ENCODE results near the gene DAB2IP.

DAB2IP gene

GRCh38 chr9:121667214-121667613 is 15.8 kb downstream of the DAB2IP start:
- DNase-seq, result no peak

DNA sequence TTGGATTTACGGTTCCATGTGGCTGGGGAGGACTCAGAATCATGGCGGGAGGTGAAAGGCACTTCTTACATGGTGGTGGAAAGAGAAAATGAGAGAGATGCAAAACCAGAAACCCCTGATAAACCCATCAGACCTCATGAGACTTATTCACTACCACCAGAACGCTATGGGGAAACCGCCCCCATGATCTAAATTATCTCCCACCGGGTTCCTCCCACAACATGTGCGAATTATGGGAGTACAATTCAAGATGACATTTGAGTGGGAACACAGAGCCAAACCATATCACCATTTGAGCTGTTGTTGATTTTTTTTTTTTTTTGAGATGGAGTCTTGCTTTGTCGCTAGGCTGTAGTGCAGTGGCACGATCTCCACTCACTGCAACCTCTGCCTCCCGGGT is 16.5 kb downstream of the DAB2IP start:
- no peak for DNase-seq

GRCh38 chr9:121670431-121670830 is 19.0 kb downstream of the DAB2IP start:
- no peak for DNase-seq

GRCh38 chr9:121671612-121672155 is 20.2 kb downstream of the DAB2IP start:
- DNase-seq, result no peak

- no peak for DNase-seq
These were observed 20.8 kb downstream of the DAB2IP start for GRCh38 chr9:121672213-121672612.

DNA sequence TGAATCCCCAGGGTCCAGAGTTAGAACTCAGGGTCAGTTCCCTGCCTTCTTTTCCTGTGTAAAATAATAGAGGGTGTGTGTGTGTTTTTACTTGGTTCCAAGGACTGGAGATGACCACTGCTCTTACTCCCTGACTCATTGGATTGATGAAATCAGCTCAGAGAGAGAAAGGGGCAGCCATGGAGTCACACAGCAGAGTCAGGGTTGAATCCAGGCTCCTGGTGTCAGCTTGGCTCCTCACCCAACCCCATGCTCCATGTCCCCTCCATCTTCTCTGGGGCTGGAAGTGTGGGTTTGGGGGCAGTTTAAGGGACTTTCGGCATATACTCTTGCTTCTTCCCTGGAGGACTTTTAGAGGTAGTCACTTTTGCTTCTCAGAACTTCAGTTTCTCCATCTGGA is 21.6 kb downstream of the DAB2IP start:
- DNase-seq, result no peak

- no peak for DNase-seq
These were observed 22.1 kb downstream of the DAB2IP start for GRCh38 chr9:121673576-121673975.

GRCh38 chr9:121674017-121674416 is 22.6 kb downstream of the DAB2IP start:
- no peak for DNase-seq

DNA sequence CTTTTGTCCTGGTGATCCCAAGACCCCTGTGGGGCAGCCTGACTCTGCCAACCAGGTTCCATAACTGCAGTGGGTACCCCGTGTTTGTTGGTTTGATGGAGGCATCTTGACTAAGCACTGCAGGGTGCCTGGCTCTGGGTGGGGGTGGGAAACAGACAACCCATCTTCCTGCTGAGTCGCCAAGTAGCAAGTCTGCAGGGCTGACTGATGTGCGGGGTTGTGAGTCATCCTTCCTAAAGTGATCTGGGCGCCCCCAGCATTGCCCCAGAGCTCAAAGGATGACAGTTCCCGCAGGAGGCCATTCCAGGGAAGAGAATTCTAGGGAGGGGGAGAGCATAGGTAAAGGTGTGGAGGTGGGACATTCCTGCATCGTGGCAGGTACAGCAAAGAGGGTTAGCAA is 23.5 kb downstream of the DAB2IP start:
- no peak for DNase-seq

DNA sequence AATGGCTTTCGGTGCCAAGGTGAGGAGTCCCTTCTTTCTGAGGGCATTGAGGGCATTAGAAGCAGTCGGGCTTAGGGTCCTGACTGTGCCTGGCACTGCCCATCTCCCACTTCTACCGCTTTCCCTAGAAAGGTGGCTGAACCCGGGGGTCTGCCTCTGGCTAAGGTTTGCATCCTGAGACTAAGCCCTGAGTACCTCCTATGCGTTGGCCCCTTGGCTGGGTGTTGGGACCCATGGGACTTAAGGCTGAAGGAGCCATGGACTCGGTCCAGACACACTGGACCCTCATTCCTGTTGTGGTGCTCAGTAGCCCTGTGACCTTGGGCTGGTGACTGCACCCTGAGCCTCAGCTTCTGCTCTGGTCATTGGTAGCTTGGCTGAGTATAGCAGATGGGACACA is 23.9 kb downstream of the DAB2IP start:
- DNase-seq, result no peak

DNA sequence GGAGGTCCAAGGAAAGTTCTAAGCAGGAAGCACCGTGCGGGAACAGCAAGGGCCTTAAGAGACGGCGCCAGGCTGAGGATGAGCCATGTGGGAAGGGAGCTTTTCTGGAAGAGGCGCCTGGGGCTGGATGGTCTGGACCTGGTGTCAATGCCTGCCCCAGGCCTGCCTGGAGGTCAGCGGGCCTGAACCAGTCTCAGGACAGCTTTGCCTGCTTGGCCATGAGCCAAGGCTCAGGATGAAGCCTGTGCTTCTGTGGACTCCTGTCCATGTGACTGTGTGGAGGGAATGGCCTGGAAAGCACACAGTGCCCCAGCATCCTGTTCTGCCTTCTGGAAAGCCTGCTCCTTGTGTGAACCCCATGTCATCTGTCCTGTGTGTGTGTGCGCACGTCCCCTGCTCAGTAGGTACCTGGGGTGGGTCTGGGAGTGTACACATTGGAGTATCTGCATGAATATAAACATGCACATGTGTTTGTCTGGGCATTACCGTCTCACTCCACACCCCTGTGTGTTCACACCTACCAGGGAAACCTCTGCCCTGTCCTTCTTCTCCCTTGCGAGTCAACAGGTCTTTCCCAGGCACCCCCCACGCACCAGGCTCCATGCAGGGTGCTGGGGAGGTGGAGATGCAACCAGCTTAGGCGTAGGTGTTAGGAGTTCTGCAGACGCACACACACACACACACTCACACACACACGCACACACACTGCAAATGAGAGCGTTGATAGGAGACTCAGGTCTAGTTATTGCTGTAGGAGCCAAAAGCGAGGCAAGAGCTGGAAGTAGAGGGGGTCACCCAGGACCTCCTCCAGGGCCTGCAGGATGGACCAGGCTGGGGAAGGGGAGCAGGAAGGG is 24.8 kb downstream of the DAB2IP start:
- DNase-seq, result no peak

DNA sequence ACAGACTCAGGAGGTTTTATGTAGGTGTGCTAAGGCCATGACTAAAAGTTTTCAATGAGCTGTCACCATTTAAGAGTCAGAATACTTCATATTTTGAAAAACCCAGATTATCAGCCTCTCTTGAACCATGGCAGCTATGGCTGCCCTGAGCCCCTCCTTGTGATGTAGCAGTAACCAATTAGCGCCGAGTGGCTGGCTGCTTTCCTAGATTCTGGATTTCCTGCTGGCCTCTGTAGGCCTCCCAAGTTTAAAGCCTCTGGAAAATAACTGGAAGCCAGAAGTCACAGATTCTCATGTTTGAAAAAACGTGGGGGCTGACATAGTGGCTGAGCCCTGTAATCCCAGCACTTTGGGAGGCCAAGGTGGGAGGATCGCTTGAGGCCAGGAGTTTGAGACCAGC is 25.5 kb downstream of the DAB2IP start:
- DNase-seq, result no peak

DNA sequence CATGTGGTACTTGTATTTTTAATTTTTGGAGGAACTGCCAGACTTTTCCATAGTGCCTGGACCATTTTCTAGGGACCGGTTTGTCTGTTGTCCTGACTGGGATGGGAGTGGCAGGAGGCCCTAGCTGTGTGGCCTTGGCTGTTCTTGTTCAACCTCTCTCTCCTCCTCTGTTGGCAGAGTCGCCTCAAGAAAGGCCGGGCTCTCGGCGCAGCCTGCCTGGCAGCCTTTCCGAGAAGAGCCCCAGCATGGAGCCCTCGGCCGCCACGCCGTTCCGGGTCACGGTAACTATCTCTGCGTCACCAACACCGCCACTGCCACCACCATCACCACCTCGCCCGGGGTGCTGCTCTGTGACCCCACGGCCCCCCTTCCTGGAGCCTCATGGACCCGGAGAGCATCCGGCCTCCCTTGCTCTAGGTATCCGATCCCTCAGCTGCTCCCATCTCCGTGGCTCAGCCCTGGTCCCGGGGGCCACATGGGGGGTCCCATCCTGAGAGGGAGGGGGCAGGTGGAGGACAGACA is 27.1 kb downstream of the DAB2IP start:
- no peak for DNase-seq

DNA sequence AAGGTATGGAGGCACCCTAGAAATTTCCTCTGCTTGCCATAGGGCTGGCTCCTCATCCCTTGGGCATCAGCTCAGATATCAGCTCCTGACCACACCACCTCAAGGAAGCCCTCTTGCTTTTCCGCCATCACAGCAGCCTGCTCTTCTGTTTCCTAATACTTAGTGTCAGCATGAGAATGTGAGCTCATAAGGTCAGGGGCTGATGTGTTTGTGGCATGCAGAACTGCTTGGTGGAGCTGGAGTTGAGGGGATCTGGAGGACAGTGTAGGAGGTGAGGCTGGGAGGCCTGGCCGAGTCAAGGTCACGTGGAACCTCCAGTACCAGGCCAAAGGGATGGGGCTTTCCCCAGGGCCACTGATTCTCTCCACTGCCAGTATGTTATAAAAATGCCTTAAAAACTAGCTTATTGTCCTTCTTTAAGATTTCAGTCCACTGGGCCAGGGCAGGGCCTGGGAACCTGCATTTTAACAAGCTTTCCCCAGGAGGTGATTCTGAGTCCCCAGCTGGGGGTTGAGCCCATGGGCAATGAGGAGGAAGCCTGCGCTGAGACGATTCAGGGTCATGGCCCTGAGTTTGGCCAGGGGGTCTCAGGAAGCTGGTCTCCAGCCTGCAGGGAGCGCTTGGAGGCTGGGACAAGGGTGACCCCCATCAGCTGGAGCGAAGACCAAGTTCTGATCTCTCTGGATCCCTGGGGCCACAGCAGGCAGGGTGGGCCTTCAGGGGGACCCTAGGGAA is 28.6 kb downstream of the DAB2IP start:
- DNase-seq, result no peak

DNA sequence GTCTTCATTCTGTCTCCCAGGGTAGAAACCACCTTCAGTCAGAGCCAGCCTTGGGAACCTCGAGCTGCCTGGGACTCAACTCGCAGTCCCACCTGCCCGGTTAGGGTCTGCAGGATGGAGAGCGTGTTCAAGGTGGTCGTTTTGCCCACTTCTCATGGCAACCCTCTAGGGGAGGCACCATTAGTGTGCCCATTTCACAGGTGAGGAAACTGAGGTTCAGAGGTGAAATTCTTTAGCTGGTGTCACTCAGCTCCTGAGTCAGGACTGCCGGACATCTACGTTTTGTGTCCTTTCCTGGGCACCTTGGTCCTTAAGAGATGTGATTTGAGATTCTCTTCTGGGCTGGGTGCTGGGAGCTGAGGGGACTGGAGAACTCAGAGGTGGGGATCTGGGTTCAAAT is 30.0 kb downstream of the DAB2IP start:
- no peak for DNase-seq

DNA sequence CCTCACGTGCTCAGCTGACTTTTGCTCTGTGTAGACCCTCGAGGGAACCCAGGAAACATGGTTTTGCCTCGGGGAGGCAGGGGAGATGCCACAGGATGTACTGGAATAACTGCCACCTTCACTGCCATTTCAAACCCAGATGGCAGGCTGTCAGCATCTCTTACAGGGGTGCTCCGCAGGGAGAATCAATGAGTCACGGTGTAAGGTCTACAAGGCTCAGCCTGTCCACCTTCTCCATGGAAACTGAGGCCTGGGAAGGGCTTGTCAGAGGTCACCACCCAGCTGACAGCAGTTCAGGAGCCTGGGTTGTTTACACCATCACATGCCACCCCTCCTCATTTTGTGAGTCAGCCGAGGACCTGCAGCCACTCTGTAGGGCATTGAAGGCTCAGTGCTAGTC is 30.8 kb downstream of the DAB2IP start:
- DNase-seq, result no peak

GRCh38 chr9:121682926-121683515 is 31.6 kb downstream of the DAB2IP start:
- no peak for DNase-seq

DNA sequence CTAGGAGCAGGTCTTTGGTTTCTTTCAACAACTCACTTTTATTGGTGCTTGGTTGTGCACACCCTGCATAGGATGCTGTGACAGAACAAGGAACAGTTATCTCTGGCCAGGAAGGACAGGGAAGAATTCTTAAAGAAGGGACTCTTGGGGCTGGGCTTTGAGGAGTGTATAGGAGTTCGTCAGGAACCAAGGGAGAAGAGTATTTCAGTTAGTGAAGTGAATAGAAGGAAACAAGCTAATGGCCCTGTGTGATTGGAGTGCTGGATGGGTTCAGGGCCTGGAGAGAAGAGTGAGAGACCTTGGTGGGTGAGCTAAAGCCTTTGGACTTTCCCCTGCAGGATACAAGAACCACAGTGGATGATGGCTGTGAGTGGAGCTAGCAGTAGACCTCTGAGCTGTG is 32.2 kb downstream of the DAB2IP start:
- no peak for DNase-seq

DNA sequence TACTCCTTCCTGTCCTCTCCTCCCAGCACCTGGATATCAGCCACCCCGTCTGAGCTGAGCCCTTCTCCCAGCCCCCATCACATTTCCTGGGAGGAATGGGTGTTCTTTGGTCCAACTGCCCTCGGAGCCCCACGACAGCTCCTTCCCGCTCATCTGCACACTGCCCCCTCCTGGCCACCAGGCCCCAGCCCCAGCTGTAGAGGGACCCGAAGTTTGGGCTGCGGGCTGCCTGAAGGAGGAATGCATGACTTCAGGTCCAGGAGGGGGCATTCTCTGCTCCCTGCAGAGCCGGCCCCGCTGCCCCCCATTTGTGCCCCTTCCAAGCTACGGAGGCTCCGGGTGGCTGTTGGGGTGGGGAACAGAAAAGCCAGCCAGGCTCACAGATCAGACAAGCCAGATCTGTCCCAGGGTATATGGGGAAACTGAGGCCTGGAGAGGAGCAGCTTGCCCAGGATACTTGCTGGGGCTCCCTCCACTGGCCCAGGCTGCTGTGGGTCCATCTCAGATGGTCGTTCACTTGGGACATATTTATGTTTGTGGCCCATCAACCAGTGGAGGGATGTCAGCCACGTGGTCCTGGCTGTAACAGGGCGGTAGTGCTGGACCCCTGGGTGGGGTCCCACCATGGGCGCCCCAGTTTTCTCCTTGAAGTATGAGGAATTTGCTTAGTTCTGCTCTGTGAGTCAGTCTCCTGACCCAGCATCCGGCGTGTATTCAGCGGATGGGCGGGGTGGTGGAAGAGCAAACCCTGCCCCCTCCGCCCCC is 33.1 kb downstream of the DAB2IP start:
- DNase-seq, result peak; percentile 79

GRCh38 chr9:121685146-121685794 is 33.8 kb downstream of the DAB2IP start:
- DNase-seq, result no peak

DNA sequence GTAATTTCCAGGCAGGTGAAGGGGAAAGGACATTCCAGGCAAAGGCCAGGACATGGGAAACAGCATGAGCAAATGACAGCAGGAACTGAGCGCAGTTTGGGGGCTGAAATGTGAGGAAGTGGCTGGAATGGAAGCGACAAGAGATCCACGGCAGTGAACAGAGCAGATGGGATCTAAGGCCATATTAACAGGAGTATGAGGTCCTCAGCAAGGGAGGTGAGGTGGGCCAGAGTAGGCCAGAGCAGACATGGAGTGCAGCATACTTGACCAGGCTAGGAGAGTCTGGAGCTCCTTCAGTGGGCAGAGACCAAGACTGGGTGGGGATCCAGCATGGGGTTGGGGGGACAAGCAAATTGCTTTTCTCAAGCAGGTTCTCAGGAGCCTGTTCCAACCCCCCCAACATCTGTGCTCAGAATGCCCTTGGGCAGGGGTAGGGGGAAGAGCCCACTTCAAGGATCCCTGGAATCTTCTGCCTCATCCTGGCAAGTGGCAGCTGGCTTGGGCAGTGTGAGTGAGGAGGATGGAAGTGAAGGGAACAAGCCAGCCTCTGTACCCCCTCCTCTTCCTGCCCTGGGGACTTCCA is 34.5 kb downstream of the DAB2IP start:
- no peak for DNase-seq

Data from 8988T (cell line).